ENCODE data around the gene SLC16A5. TPM values are rescaled to one million over a fixed set of nuclear protein-coding genes. Genes with fewer than 3 reads are reported as not detected.
"Not testable (repeated sequence)": the region's sequence is repeated elsewhere in the genome, so short reads cannot be mapped to it uniquely, and the experiment has no call there.

The SLC16A5 gene
- total RNA-seq, 1 experiment from 2014 or later: 32.4 TPM

DNA sequence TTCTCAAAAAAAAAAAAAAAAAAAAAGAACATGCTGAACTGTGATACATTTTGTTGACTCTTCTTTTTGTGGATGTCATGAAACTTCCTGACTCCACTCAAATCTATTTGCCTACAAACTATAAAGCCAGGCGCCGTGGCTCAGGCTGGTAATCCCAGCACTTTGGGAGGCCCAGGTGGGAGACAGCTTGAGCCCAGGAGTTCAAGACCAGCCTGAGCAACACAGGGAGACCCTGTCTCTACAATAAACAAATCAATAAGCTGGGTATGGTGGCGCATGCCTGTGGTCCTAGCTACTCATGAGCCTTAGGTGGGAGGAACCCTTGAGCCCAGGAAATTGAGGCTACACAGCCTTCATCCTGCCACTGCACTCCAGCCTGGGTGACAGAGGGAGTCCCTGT, 45.2 kb downstream of the SLC16A5 start:
- no peak for ATAC-seq
- TF ChIP-seq JAZF1 (CRISPR knock-in tag; IDR thresholded peaks at IDR 0.05): no peak
- TF ChIP-seq NFATC4 (CRISPR knock-in tag; IDR thresholded peaks at IDR 0.05): 0 out of 2 replicates have a peak, but pooled peaks have one; percentile 18
- H3K36me3 Mint-ChIP-seq: peaks cover 33% of the 10 kb centered on the region
- ChIA-PET CTCF (interaction anchor here (0.9 to 7.3 kb wide), 6 partner anchors 19 to 107 kb away, joined by 4 to 84 read pairs (median 12); partner anchors contain the start of gene ARMC7), POLR2A (no interaction called here)
- H3K4me3 Mint-ChIP-seq: no peak overlapping the region
- no peaks in the 10 kb centered on the region for H3K27me3 Mint-ChIP-seq (ENCODE audit: low read depth)
- DNase-seq (ENCODE audit: low spot score): no peak
- peak overlapping the region; percentile 36; the same call in 1 of the 2 replicates for H3K27ac Mint-ChIP-seq
- H3K9me3 Mint-ChIP-seq: no peaks in the 10 kb centered on the region
- H3K4me1 Mint-ChIP-seq: peaks cover 20% of the 10 kb centered on the region

DNA sequence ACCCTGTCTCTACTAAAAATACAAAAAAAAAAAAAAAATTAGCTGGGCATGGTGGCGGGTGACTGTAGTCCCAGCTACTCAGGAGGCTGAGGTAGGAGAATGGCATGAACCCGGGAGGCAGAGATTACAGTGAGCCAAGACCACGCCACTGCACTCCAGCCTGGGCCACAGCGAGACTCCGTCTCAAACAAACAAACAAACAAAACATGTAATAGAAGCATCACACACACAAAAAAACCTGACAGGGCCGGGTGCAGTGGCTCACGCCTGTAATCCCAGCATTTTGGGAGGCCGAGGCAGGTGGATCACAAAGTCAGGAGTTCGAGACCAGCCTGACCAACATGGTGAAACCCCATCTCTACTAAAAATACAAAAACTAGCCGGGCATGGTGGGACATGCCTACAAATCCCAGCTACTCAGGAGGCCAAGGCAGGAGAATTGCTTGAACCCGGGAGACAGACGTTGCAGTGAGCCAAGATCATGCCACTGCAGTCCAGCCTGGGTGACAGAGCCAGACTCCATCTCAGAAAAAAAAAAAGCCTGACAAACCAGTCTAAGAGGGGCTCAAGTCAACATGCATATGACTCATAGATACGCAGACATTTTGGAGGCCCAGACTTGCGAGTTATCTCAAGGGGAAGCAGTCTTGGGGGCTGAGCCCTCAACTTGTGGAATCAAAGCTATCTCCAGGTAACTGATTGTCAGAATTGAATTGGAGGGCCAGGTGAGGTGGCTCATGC, 46.0 kb downstream of the SLC16A5 start:
- Mint-ChIP-seq H3K27ac (peak overlapping the region; percentile 89), H3K4me1 (peaks cover 18% of the 10 kb centered on the region), H3K36me3 (peaks cover 39% of the 10 kb centered on the region)
- not testable (repeated sequence) for ATAC-seq; DNase-seq (ENCODE audit: low spot score); H3K27me3 Mint-ChIP-seq (ENCODE audit: low read depth); H3K9me3 Mint-ChIP-seq; H3K4me3 Mint-ChIP-seq
- ChIA-PET CTCF (interaction anchor here (0.6 to 7.3 kb wide), 6 partner anchors 20 to 107 kb away, joined by 3 to 84 read pairs (median 6); no protein-coding TSS in a partner anchor), POLR2A (interaction anchor here (0.7 kb wide), 1 partner anchor 742 kb away, joined by 3 read pairs; no protein-coding TSS in a partner anchor)

DNA sequence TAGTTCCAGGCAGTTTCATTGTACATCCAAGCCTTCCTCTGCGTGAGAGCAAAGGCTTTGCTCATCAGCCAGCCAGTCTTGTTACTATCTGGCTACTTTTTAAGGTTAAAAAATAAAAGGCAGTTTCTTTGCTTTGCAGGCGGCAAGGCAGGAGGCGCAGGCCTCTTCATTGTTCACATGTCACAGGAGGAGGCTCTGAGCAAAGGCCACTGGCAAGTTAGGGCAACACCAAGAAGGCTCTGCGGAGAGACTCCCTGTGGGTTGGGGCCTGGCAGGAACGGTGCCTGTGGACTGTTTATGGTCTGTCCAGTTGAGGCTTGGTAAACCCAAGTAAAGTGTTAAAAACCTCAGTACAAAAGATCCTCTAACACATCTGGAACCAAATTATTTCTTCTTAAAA, 47.7 kb downstream of the SLC16A5 start:
- POLR2A ChIA-PET: no interaction called here
- Mint-ChIP-seq H3K27me3 (ENCODE audit: low read depth) (no peaks in the 10 kb centered on the region), H3K9me3 (no peaks in the 10 kb centered on the region), H3K36me3 (peaks cover 45% of the 10 kb centered on the region), H3K27ac (peak overlapping the region; percentile 84), H3K4me1 (peaks cover 12% of the 10 kb centered on the region), H3K4me3 (no peak overlapping the region)
- TF ChIP-seq ZNF423 (CRISPR knock-in tag; IDR thresholded peaks at IDR 0.05): no peak
- TF ChIP-seq, protein P1, sequence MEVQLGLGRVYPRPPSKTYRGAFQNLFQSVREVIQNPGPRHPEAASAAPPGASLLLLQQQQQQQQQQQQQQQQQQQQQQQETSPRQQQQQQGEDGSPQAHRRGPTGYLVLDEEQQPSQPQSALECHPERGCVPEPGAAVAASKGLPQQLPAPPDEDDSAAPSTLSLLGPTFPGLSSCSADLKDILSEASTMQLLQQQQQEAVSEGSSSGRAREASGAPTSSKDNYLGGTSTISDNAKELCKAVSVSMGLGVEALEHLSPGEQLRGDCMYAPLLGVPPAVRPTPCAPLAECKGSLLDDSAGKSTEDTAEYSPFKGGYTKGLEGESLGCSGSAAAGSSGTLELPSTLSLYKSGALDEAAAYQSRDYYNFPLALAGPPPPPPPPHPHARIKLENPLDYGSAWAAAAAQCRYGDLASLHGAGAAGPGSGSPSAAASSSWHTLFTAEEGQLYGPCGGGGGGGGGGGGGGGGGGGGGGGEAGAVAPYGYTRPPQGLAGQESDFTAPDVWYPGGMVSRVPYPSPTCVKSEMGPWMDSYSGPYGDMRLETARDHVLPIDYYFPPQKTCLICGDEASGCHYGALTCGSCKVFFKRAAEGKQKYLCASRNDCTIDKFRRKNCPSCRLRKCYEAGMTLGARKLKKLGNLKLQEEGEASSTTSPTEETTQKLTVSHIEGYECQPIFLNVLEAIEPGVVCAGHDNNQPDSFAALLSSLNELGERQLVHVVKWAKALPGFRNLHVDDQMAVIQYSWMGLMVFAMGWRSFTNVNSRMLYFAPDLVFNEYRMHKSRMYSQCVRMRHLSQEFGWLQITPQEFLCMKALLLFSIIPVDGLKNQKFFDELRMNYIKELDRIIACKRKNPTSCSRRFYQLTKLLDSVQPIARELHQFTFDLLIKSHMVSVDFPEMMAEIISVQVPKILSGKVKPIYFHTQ (CRISPR knock-in tag; IDR thresholded peaks at IDR 0.05): 0 out of 2 replicates have a peak, but pooled peaks have one; percentile 53
- ATAC-seq (no peak), DNase-seq (ENCODE audit: low spot score) (no peak)
- CTCF ChIA-PET: no interaction called here

DNA sequence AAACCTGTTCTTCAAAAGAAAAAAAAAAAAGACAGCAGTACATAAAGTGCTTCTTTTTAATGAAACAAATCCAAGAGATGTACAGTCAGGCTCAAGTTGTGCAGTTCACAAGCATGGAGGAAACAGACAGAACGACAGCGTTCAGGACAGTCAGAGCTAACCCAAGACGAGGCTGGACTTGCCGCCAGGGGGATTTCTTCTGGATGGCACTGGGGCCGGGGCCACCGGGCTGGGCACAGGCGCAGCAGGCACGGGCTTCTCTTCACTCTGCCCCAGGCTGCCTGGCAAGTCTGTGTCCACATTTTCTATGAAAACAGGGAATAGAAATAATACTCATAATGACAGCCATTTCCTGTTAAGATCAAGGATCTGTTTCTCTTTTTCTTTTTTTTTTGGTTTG, 48.2 kb downstream of the SLC16A5 start:
- Mint-ChIP-seq H3K27me3 (ENCODE audit: low read depth) (no peaks in the 10 kb centered on the region), H3K27ac (peak overlapping the region; percentile 84), H3K9me3 (no peaks in the 10 kb centered on the region), H3K4me3 (no peak overlapping the region), H3K36me3 (peaks cover 48% of the 10 kb centered on the region), H3K4me1 (peaks cover 10% of the 10 kb centered on the region)
- POLR2A ChIA-PET: no interaction called here
- no peak for DNase-seq (ENCODE audit: low spot score)
- CTCF ChIA-PET: no interaction called here
- TF ChIP-seq, protein P2, sequence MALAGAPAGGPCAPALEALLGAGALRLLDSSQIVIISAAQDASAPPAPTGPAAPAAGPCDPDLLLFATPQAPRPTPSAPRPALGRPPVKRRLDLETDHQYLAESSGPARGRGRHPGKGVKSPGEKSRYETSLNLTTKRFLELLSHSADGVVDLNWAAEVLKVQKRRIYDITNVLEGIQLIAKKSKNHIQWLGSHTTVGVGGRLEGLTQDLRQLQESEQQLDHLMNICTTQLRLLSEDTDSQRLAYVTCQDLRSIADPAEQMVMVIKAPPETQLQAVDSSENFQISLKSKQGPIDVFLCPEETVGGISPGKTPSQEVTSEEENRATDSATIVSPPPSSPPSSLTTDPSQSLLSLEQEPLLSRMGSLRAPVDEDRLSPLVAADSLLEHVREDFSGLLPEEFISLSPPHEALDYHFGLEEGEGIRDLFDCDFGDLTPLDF (CRISPR knock-in tag; IDR thresholded peaks at IDR 0.05): no peak
- TF ChIP-seq, protein P3, sequence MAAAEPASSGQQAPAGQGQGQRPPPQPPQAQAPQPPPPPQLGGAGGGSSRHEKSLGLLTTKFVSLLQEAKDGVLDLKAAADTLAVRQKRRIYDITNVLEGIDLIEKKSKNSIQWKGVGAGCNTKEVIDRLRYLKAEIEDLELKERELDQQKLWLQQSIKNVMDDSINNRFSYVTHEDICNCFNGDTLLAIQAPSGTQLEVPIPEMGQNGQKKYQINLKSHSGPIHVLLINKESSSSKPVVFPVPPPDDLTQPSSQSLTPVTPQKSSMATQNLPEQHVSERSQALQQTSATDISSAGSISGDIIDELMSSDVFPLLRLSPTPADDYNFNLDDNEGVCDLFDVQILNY (CRISPR knock-in tag; IDR thresholded peaks at IDR 0.05): no peak
- no peak for TF ChIP-seq MYBL2 (CRISPR knock-in tag; IDR thresholded peaks at IDR 0.05)
- ATAC-seq: no peak

DNA sequence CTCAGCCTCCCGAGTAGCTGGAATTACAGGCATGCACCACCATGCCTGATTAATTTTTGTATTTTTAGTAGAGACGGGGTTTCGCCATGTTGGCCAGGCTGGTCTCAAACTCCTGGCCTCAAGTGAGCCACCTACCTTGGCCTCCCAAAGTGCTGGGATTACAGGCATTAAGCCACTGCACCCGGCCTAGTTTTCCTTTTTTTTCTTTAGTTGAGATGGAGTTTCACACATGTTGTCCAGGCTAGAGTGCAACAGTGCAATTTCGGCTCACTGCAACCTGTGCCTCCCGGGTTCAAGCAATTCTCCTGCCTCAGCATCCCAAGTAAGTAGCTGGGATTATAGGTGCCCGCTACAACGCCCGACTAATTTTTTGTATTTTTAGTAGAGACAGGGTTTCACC, 50.0 kb downstream of the SLC16A5 start:
- H3K4me3 Mint-ChIP-seq; DNase-seq (ENCODE audit: low spot score); H3K27me3 Mint-ChIP-seq (ENCODE audit: low read depth); H3K27ac Mint-ChIP-seq; H3K9me3 Mint-ChIP-seq; H3K4me1 Mint-ChIP-seq; ATAC-seq; POLR2A ChIA-PET: not testable (repeated sequence)
- TF ChIP-seq, protein P1 (CRISPR knock-in tag; IDR thresholded peaks at IDR 0.05): peak; percentile 19; the same call in 1 of the 2 replicates
- CTCF ChIA-PET: interaction anchor here (1.9 kb wide), 1 partner anchor 24 kb away, joined by 4 read pairs; no protein-coding TSS in a partner anchor
- H3K36me3 Mint-ChIP-seq: peaks cover 59% of the 10 kb centered on the region
